ENCODE results near the gene WIPF1.

DNA sequence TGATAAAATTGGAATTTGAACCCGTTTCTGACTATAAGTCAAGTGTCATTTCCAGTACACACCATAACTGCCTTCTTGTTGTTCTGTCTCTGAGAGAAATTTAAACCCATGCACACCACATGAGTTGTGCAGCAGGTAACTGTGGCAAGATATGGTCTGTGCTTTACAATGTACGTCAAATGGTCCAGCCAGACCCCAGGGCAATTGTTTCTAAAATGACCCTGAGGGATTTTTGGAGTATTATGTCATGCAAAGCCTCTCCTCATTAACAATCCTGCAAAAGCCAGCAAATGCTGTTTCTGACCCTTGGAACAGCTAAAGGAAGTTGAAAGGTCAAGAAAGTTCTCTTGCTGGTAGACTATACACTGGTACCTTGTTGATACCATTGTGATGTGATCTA, 47.7 kb upstream of the WIPF1 start:
- TF ChIP-seq EP300 (IDR thresholded peaks at IDR 0.05) (no peak), CTCF (IDR thresholded peaks at IDR 0.05) (no peak), POLR2A (IDR thresholded peaks at IDR 0.05; ENCODE audit: low read depth) (no peak)

Measured in esophagus muscularis mucosa (tissue), 4 donors.